GM10248 (cell line): Measurements from ENCODE around the gene AKAP6.

Experiments
- CTCF ChIA-PET: fragments of 300-600 bp; sonication (Branson Sonifier 250); formaldehyde crosslinking; extraction: SDS; loops from one replicate; lab custom pipeline; 2021; ENCODE audit warnings: antibody characterized with exemption; lab: Yijun Ruan, JAX
- POLR2A ChIA-PET: fragments of 350-650 bp; sonication (Branson Sonifier 250); formaldehyde crosslinking; extraction: SDS; loops from one replicate; lab custom pipeline; 2020; ENCODE audit warnings: antibody characterized with exemption; lab: Yijun Ruan, JAX
- DNase-seq: peaks from one replicate; pipeline ENCODE4 v3.0.0; 2012; ENCODE audit errors: extremely low spot score
- TF ChIP-seq, protein P1 (sequence below): IDR thresholded peaks from 2 replicates; pipeline ENCODE4 v1.5.1; 2012; ENCODE audit warnings: mild to moderate bottlenecking, low read depth; ENCODE audit errors: extremely low read depth, missing control alignments, control extremely low read depth

The AKAP6 gene

DNA sequence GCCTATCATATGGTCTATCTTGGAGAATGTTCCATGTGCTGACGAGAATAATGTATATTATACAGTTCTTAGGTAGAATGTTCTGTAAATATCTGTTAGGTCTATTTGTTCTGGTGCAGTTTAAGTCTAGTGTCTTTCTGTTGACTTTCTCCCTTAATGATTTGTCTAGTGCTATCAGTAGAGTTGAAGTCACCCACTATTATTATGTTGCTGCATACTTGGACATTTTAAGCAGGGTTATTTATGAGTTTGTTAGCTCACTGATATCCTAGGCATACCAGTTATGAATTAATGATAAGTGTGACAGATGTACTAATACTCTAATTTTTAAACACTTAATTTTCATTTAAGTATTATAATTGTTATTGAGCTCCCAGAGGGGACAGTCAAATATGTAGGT is 292.5 kb downstream of the AKAP6 start:
- TF ChIP-seq, protein P1, sequence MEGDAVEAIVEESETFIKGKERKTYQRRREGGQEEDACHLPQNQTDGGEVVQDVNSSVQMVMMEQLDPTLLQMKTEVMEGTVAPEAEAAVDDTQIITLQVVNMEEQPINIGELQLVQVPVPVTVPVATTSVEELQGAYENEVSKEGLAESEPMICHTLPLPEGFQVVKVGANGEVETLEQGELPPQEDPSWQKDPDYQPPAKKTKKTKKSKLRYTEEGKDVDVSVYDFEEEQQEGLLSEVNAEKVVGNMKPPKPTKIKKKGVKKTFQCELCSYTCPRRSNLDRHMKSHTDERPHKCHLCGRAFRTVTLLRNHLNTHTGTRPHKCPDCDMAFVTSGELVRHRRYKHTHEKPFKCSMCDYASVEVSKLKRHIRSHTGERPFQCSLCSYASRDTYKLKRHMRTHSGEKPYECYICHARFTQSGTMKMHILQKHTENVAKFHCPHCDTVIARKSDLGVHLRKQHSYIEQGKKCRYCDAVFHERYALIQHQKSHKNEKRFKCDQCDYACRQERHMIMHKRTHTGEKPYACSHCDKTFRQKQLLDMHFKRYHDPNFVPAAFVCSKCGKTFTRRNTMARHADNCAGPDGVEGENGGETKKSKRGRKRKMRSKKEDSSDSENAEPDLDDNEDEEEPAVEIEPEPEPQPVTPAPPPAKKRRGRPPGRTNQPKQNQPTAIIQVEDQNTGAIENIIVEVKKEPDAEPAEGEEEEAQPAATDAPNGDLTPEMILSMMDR: no peak
- POLR2A ChIA-PET: no interaction called here
- CTCF ChIA-PET: interaction anchor here (1.0 kb wide), 1 partner anchor 13 kb away, joined by 5 read pairs; no protein-coding TSS in a partner anchor
- no peak for DNase-seq

- ChIA-PET CTCF (interaction anchor here (0.9 kb wide), 1 partner anchor 47 kb away, joined by 3 read pairs; no protein-coding TSS in a partner anchor), POLR2A (no interaction called here)
- DNase-seq: no peak
- TF ChIP-seq, protein P1: no peak
Measured at GRCh38 chr14:32622742-32623141, 293.6 kb downstream of the AKAP6 start.

- DNase-seq: no peak
- TF ChIP-seq, protein P1: no peak
- POLR2A ChIA-PET: no interaction called here
- CTCF ChIA-PET: no interaction called here
Measured at GRCh38 chr14:32623300-32624093, 294.4 kb downstream of the AKAP6 start.

DNA sequence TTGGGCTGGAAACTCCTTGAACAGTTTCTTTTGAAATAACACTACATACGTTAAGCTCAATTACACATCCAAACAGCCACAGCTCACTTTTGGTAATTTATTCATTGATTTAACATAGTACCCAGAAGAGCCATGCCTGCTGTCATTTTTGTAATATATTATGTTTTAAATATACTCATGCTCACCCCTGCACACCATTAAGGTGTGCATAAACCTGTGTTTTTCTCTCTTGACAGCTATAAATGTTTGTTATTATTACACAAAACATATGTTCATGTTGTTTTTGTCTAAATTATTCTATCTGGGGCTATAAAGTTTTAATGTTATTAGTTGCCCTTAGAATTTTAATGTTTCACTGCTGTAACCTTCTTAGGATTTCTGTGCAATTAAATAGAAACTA is 296.1 kb downstream of the AKAP6 start:
- DNase-seq: no peak
- CTCF ChIA-PET: no interaction called here
- TF ChIP-seq, protein P1: no peak
- POLR2A ChIA-PET: interaction anchor here (0.6 kb wide), 1 partner anchor 126 kb away, joined by 6 read pairs; no protein-coding TSS in a partner anchor

GRCh38 chr14:32627545-32628298 is 298.6 kb downstream of the AKAP6 start:
- TF ChIP-seq, protein P1: no peak
- DNase-seq: no peak
- CTCF ChIA-PET: no interaction called here
- POLR2A ChIA-PET: no interaction called here

GRCh38 chr14:32629236-32629635 is 300.1 kb downstream of the AKAP6 start:
- ChIA-PET CTCF (interaction anchor here (1.6 kb wide), 1 partner anchor 8 kb away, joined by 4 read pairs; no protein-coding TSS in a partner anchor), POLR2A (no interaction called here)
- TF ChIP-seq, protein P1: no peak
- no peak for DNase-seq
